Esophagus squamous epithelium (tissue), 5 donors: ENCODE measurements around the gene BAIAP2L2. TPM values are rescaled to one million over a fixed set of nuclear protein-coding genes. Genes with fewer than 3 reads are reported as not detected.
"Not testable (repeated sequence)": the region's sequence is repeated elsewhere in the genome, so short reads cannot be mapped to it uniquely, and the experiment has no call there.

Source experiments
- DNase-seq: peaks from one replicate; lab custom pipeline; 2025; lab: John Stamatoyannopoulos, UW
- H3K27ac ChIP-seq, 4 donors: fragments of 200-600 bp; sonication (generic); one replicate each; pipeline ENCODE4 v1.5.1; 2016 to 2019; ENCODE audit warnings: mild to moderate bottlenecking in 1 of 4
- H3K27me3 ChIP-seq, 4 donors: fragments of 200-600 bp; sonication (generic); 1 replicate in 3 of 4; 2 replicates in 1 of 4; pipeline versions ENCODE4 v1.5.1 to v1.6.0; 2017 to 2021; ENCODE audit warnings: antibody characterized with exemption in 1 of 4
- H3K36me3 ChIP-seq, 3 donors: fragments of 200-600 bp; sonication (generic); one replicate each; pipeline ENCODE4 v1.5.1; 2016 to 2019
- H3K4me1 ChIP-seq, 3 donors: fragments of 200-600 bp; sonication (generic); one replicate each; pipeline ENCODE4 v1.5.1; 2017 to 2019
- H3K4me3 ChIP-seq, 4 donors: fragments of 200-600 bp; sonication (generic); 1 replicate in 3 of 4; 2 replicates in 1 of 4; pipeline ENCODE4 v1.5.1; 2016 to 2019; ENCODE audit warnings: mild to moderate bottlenecking in 2 of 4, moderate library complexity in 1 of 4
- H3K9me3 ChIP-seq, 3 donors: fragments of 200-600 bp; sonication (generic); one replicate each; pipeline ENCODE4 v1.5.1; 2016 to 2019
- POLR2A ChIP-seq, 4 donors: fragments of 450-650 bp; IDR thresholded peaks; one replicate each; pipeline ENCODE4 v1.6.1; 2017; ENCODE audit warnings: antibody characterized with exemption in 4 of 4, mild to moderate bottlenecking in 4 of 4, moderate library complexity in 3 of 4
- WGBS, 2 donors: methylation state at CpG; one replicate each; pipeline ENCODE4 v1.1.5; 2018; 5-methylcytosine and 5-hydroxymethylcytosine counted together
- intact Hi-C: fragments of 100-400 bp; cut with DNase I; formaldehyde crosslinking; loops from one replicate; pipeline ENCODE4 v1.15.0; 2022
- total RNA-seq, 4 donors: library from RNA; depleted of rRNA; stranded (reverse); fragments of >200 nt; gene quantifications; one replicate each; pipeline ENCODE4 v1.1.0, GENCODE V29; 2016
- TF ChIP-seq, protein P1 (sequence below), 6 experiments: fragments of 450-650 bp in 4 of 6; fragments of 200-600 bp in 2 of 6; sonication (generic) in 2 of 6; IDR thresholded peaks; one replicate each; pipeline ENCODE4 v1.5.1; 2016 to 2019; ENCODE audit warnings: antibody characterized with exemption in 6 of 6, mild to moderate bottlenecking in 4 of 6, moderate library complexity in 4 of 6
- donor health status: DM: yes; HTN: yes; CAD: no.

The BAIAP2L2 gene
- total RNA-seq, 4 donors from 2014 or later = 0.26 to 4.8 (median 2.8) TPM

DNA sequence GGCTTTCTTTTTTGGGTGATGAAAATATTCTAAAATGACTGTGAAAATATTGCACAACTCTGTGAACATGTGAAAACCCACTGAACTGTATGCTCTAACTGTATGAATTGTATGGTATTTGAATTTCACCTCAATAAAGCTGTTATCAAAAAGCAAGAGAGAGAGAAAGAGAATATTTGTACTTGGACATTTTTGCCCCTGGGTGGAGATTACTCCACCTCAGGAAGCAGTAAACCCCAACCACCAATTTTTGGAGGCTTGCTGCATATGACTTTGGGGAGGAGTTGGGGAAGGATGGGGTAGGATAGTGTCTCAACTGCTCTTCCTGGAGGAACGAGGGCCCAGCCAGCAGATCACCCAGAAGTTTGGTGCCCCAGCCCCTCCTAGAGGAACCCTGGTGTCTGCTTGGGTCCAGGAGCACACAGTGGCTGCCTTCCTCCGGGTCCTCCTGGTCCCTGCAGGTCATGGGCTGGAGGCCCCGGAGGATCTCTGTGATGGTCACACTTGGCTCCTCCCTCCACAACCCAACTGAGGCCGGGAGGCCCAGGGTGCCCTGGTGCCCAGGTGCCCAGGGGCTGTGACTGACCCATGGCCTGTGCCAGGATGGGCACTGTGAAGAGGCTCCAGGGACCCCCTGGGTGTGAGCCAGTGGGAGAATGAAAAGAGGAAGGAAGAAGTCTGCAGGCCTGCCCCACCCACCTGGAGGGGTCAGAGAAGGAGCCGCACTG lies 68.6 kb downstream of the BAIAP2L2 start:
- H3K9me3 ChIP-seq = no peaks in the 10 kb centered on the region
- intact Hi-C loops = no loop called here
- no peaks in the 10 kb centered on the region for H3K4me1 ChIP-seq
- H3K4me3 ChIP-seq = no peak overlapping the region
- peaks cover 0 to 4% (median 0%) of the 10 kb centered on the region in 4 donors for H3K27me3 ChIP-seq
- TF ChIP-seq, protein P1, sequence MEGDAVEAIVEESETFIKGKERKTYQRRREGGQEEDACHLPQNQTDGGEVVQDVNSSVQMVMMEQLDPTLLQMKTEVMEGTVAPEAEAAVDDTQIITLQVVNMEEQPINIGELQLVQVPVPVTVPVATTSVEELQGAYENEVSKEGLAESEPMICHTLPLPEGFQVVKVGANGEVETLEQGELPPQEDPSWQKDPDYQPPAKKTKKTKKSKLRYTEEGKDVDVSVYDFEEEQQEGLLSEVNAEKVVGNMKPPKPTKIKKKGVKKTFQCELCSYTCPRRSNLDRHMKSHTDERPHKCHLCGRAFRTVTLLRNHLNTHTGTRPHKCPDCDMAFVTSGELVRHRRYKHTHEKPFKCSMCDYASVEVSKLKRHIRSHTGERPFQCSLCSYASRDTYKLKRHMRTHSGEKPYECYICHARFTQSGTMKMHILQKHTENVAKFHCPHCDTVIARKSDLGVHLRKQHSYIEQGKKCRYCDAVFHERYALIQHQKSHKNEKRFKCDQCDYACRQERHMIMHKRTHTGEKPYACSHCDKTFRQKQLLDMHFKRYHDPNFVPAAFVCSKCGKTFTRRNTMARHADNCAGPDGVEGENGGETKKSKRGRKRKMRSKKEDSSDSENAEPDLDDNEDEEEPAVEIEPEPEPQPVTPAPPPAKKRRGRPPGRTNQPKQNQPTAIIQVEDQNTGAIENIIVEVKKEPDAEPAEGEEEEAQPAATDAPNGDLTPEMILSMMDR (IDR thresholded peaks at IDR 0.05) = no peak
- TF ChIP-seq POLR2A (IDR thresholded peaks at IDR 0.05) = no peak
- 42 to 90% methylated on average over 1 to 2 of the region's 5 CpGs for WGBS, 2 donors
- H3K36me3 ChIP-seq = no peaks in the 10 kb centered on the region
- DNase-seq = no peak
- H3K27ac ChIP-seq = no peak overlapping the region

DNA sequence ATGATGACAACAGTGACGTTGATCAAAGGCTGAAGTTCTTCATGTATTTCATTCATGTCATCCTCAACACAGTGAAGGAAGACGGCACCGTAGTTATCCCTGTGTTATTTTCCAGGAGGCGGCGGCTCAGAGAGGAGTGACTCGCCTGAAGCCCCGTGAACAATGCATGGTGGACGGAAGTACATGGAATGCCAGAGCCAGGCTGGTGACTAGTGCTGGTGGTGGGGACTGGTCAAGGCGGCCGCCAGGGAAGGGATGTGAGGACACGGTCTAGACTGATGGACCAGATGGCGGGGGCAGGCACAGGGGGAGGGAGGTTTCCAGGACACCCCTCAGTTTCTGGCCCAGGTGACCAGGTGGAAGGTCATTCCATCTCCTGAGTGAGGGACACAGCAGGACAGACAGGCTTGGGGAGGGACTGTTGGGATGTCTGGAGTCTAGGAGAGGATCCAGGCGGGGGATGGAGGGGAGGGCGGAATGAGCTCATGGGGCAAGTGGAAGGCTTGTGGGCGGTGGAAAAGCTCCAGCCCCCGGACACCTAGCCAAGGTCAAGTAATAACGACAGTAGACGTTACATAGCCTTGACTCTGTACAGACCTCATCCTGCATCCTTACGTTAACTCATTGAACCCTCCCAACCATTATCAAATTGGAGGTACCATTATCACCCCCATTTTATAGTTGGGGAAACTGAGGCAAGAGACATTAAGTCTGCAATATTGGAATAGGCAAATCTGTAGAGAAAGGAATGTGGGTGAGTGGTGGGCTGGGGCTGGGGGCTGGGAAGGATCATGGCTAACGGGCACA lies 69.3 kb downstream of the BAIAP2L2 start:
- intact Hi-C loops = no loop called here
- Histone ChIP-seq H3K4me3 (no peak overlapping the region), H3K27me3 (peaks cover 0 to 3% (median 0%) of the 10 kb centered on the region in 4 donors), H3K36me3 (no peaks in the 10 kb centered on the region), H3K27ac (no peak overlapping the region), H3K4me1 (no peaks in the 10 kb centered on the region), H3K9me3 (no peaks in the 10 kb centered on the region)
- WGBS, 2 donors = 78 to 87% methylated on average over 16 to 19 of the region's 20 CpGs
- TF ChIP-seq, protein P1 (IDR thresholded peaks at IDR 0.05) = no peak
- TF ChIP-seq POLR2A (IDR thresholded peaks at IDR 0.05) = no peak
- DNase-seq = no peak

DNA sequence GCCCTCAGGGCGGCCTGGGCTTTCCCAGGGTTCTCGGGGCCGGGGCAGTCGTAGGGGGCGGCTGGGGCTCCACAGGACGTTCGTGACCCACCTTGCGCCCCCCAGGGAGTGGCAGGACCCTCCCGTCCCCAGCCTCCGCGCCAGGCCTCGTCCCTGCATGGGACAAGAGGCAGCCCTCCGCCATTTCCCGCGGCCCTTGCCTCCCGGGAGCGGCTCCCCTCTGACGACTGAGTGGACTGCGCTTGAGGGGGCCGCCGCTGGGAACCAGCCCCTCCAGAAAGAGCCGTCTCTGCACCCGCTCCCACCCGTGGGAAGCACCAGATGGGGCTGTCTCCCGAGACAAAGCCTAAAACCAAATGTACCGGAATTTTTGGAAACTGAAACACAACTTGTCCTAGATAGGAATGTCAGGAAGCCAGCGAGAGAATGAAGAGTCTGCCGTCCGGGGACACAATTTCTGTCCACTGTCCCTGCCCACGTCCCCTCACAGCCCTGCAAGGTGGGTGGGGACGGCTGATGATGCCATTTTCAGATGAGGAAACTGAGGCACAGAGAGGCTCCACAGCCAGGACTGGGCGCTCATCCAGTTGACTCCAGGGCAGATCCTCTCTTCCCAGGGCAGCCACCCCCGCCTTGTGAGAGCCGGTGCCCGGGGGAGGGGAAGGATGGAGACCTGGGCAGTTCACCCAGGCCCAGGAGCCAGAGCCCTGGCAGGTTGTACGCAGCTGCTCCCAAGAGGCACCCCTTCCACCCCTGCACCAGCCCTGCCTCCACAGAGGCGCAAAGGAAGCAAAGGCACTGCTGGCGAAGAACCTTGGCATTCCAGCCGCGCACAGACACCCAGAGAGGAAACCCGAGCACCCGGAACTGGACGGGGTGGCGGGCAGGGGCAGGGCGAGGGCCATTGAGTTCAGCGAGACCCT lies 71.3 kb downstream of the BAIAP2L2 start:
- no peak for DNase-seq
- H3K27me3 ChIP-seq = no peaks in the 10 kb centered on the region
- TF ChIP-seq, protein P1 (IDR thresholded peaks at IDR 0.05) = no peak
- TF ChIP-seq POLR2A (IDR thresholded peaks at IDR 0.05) = no peak
- intact Hi-C loops = no loop called here
- H3K9me3 ChIP-seq = no peaks in the 10 kb centered on the region
- WGBS, 2 donors = 63 to 81% methylated on average over 10 to 11 of the region's 46 CpGs
- H3K4me3 ChIP-seq = peak overlapping the region in 1 of 4 donors; percentile 8
- no peaks in the 10 kb centered on the region for H3K36me3 ChIP-seq
- peaks cover 9 to 14% (median 10%) of the 10 kb centered on the region in 3 donors for H3K4me1 ChIP-seq
- peak overlapping the region; percentile 30 to 62 (median 54) for H3K27ac ChIP-seq

DNA sequence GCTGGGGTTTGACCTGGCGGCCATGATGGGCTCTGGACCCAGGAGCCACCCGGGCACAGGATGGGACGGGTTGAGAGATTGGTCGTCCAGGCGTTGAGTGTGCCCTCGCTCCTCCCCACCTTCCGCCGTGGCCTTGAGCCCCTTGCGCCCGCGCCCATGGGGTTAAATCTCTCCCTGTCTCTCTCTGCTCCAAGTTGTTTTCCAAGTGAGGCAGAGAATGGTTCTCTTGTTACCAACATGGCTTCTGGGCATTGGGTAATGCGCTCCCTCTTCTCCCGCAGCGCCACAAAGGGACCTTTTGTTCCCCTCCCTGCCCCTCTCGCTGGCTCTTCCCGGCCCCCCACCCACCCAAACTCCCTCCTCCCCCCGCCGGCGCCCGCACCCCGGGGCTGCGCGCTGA lies 72.1 kb downstream of the BAIAP2L2 start:
- TF ChIP-seq, protein P1 (IDR thresholded peaks at IDR 0.05) = no peak
- no peak for TF ChIP-seq POLR2A (IDR thresholded peaks at IDR 0.05)
- intact Hi-C loops = no loop called here

DNA sequence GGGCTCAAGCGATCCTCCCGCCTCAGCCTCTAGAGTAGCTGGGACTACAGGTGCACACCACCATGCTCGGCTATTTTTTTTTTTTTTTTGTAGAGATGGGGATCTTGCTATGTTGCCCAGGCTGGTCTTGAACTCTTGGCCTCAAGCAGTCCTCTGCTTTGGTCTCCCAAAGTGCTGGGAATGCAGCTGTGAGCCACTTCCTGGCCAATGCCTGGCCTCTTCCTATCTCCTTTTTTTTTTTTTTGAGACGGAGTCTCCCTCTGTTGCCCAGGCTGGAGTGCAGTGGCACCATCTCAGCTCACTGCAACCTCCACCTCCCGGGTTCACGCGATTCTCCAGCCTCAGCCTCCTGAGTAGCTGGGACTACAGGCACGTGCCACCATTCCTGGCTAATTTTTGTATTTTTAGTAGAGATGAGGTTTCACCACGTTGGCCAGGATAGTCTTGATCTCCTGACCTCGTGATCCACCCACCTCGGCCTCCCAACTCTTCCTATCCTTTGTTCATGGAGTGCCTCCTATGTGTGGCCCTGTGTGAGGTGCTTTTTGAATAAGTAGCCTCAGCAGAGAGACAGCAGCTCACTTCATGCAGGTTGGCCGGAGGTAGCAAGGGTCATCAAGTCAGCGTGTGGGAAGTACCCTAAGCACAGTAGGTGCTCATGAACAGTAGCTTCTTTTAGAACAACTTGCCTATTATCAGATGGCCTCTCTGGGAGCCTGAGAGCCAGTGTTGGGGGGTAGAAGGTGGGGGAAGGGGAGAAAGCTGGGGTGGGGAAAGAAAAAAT lies 72.9 kb downstream of the BAIAP2L2 start:
- H3K9me3 ChIP-seq, intact Hi-C loops, H3K27me3 ChIP-seq, H3K4me3 ChIP-seq, H3K36me3 ChIP-seq, DNase-seq: not testable (repeated sequence)
- WGBS, 2 donors = 85 to 86% methylated on average over 12 of the region's 13 CpGs
- Histone ChIP-seq H3K4me1 (peaks cover 17 to 26% (median 20%) of the 10 kb centered on the region in 3 donors), H3K27ac (peak overlapping the region in 1 of 4 donors; percentile 62)

More for the DNA sequence above, 72.1 kb downstream of the BAIAP2L2 start:
- DNase-seq = no peak
- H3K4me1 ChIP-seq = peaks cover 16 to 21% (median 17%) of the 10 kb centered on the region in 3 donors
- H3K27ac ChIP-seq = peak overlapping the region in 2 of 4 donors; percentile 49 to 62
- H3K9me3 ChIP-seq = no peaks in the 10 kb centered on the region
- 94% methylated on average over 10 to 15 of the region's 23 CpGs for WGBS, 2 donors
- H3K4me3 ChIP-seq = no peak overlapping the region
- no peaks in the 10 kb centered on the region for H3K27me3 ChIP-seq
- no peaks in the 10 kb centered on the region for H3K36me3 ChIP-seq
